Ishikawa (cell line): Measurements from ENCODE around the gene IL34.

Experiments used
- CEBPB ChIP-seq: IDR thresholded peaks from 2 replicates; pipeline ENCODE4 v1.6.1; 2012
- CREB1 ChIP-seq: IDR thresholded peaks from 2 replicates; pipeline ENCODE4 v1.6.1; 2012; ENCODE audit warnings: low read depth
- EGR1 ChIP-seq: IDR thresholded peaks from 2 replicates; pipeline ENCODE4 v1.6.1; 2012
- EP300 ChIP-seq: IDR thresholded peaks from 2 replicates; pipeline ENCODE4 v1.6.1; 2012; ENCODE audit warnings: borderline replicate concordance
- FOXM1 ChIP-seq: IDR thresholded peaks from 2 replicates; pipeline ENCODE4 v1.6.1; 2012; ENCODE audit warnings: low read depth, borderline replicate concordance
- NFIC ChIP-seq: IDR thresholded peaks from 2 replicates; pipeline ENCODE4 v1.6.1; 2012
- RAD21 ChIP-seq: IDR thresholded peaks from 2 replicates; pipeline ENCODE4 v1.6.1; 2012; ENCODE audit warnings: low read depth
- REST ChIP-seq: IDR thresholded peaks from 2 replicates; pipeline ENCODE4 v1.6.1; 2012; ENCODE audit warnings: low read depth, mild to moderate bottlenecking
- TAF1 ChIP-seq: IDR thresholded peaks from 2 replicates; pipeline ENCODE4 v1.6.1; 2012; ENCODE audit warnings: low read depth, mild to moderate bottlenecking
- TEAD4 ChIP-seq: IDR thresholded peaks from 2 replicates; pipeline ENCODE4 v1.6.1; 2012
- USF1 ChIP-seq: IDR thresholded peaks from 2 replicates; pipeline ENCODE4 v1.6.1; 2012
- YY1 ChIP-seq: IDR thresholded peaks from 2 replicates; pipeline ENCODE4 v1.6.1; 2012; ENCODE audit warnings: low read depth
- ZBTB7A ChIP-seq: IDR thresholded peaks from 2 replicates; pipeline ENCODE4 v1.6.1; 2012; ENCODE audit warnings: low read depth
- TF ChIP-seq, protein P1 (sequence below): IDR thresholded peaks from 2 replicates; pipeline ENCODE4 v1.6.1; 2012

DNA sequence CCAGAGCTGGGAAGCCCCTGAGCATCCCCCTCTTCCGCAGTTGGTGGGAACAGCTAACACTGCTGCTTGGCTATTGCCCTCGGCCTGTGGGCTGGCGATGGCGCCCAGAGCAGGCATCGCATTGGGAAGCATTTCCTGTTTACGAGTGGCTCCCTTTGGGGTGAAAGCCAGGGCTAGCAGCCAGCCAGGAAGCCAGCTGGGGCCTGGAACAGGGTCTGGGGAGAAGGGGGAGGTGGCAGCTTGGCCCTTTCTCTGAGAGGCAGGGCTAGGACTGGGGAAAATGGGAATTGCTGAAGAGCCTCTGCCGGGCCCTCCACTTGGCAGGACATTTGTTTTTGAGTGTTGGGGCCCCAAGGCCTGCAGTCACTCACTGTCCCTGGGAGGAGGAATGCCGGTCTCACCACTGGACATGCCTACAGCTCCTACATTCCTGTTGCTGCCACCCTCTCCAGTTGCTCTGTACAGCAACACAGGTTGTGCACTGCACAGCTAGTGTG is 41.9 kb downstream of the IL34 start:
- TF ChIP-seq RAD21 (no peak), TAF1 (no peak), EP300 (no peak), REST (no peak), TEAD4 (no peak), YY1 (no peak), FOXM1 (no peak), CEBPB (no peak), USF1 (no peak), EGR1 (no peak), NFIC (no peak), CREB1 (no peak), ZBTB7A (no peak)
- TF ChIP-seq, protein P1, sequence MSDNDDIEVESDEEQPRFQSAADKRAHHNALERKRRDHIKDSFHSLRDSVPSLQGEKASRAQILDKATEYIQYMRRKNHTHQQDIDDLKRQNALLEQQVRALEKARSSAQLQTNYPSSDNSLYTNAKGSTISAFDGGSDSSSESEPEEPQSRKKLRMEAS, result no peak
